ENCODE data around the gene PRPH. TPM values are rescaled to one million over a fixed set of nuclear protein-coding genes. Genes with fewer than 3 reads are reported as not detected.

The PRPH gene
- polyA plus RNA-seq, 3 donors: not detected

DNA sequence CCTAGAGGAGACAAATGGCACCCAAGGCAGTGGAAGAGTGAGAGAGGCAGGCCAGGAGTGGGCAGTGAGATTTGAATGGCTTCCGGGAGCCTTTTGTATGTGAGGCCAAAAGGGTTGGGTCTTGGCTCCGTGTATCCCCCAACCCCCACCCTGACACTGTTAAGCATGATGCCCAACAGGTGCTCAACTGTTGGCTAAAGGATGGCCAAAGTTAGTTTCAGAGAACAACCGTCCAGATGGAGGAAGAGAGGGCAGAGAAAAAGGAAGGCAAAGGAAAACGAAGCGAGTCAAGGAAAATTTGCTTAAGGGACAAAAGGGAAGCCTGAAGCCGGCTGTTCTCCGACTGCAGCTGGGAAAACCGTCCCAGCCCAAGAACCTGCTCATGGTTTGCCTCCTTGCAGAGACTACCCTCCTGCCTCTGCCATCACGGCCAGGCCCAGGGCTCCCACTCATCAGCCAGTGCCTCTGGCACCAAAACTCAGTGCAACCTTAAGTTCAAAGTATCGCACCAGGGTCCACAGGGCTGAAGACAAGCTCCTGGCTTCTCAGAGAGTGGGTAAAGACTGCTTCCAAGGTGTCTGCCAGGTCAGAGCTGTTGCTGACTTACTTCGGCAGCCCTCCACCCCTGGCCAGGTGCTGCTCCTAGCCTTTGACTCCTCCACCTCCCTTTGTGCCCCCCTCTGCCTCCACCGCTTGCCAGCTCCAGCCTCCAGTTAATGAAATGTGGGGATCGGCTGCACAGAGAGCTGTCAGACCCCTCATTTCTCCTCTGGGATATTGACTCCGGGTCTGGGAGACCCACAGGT, 46.2 kb downstream of the PRPH start:
- peaks cover 8% of the 10 kb centered on the region in 2 donors for H3K36me3 Mint-ChIP-seq
- peaks cover 0 to 30% (median 11%) of the 10 kb centered on the region in 7 donors for H3K9me3 Mint-ChIP-seq
- Histone ChIP-seq H3K9me3 (replicated peaks in 1 of 2; ENCODE audit: control insufficient read depth in 1 of 2, insufficient read depth in 1 of 2, low read length in 2 of 2) (peaks cover 0 to 37% of the 10 kb centered on the region in 2 donors), H3K4me2 (replicated peaks; ENCODE audit: extremely low read depth, low read length, poor library complexity, severe bottlenecking) (no peak overlapping the region), H3K4me3 (replicated peaks in 1 of 3; ENCODE audit: low read depth in 2 of 3, low read length in 3 of 3) (no peak overlapping the region), H2AFZ (ENCODE audit: insufficient read depth, low read depth, low read length, poor library complexity, severe bottlenecking) (no peak overlapping the region), H3K9ac (ENCODE audit: insufficient read depth, low read length, poor library complexity, severe bottlenecking) (no peak overlapping the region), H3K4me1 (ENCODE audit: control insufficient read depth in 1 of 2, insufficient read depth in 2 of 2, low read length in 2 of 2) (peaks cover 35 to 48% of the 10 kb centered on the region in 2 donors), H3K27me3 (ENCODE audit: control insufficient read depth in 2 of 2, insufficient read depth in 2 of 2, low read length in 2 of 2) (peaks cover 81 to 98% of the 10 kb centered on the region in 2 donors), H3K79me2 (ENCODE audit: insufficient read depth, low read length) (no peaks in the 10 kb centered on the region), H3K27ac (ENCODE audit: low read depth in 1 of 2, low read length in 2 of 2) (no peak overlapping the region), H4K20me1 (ENCODE audit: insufficient read depth, low read length) (no peaks in the 10 kb centered on the region), H3K36me3 (replicated peaks in 1 of 2; ENCODE audit: control insufficient read depth in 1 of 2, insufficient read depth in 2 of 2, low read length in 2 of 2) (no peaks in the 10 kb centered on the region)
- WGBS (ENCODE audit: insufficient coverage): 47% methylated on average over 12 of the region's 14 CpGs
- H3K27ac Mint-ChIP-seq: no peak overlapping the region
- intact Hi-C loops (cut with micrococcal nuclease): loop anchor here in 1 of 2 donors (10.0 kb wide), 1 partner anchor 276 kb away; the partner anchor contains the start of genes KMT2D and RHEBL1
- TF ChIP-seq, protein P1, sequence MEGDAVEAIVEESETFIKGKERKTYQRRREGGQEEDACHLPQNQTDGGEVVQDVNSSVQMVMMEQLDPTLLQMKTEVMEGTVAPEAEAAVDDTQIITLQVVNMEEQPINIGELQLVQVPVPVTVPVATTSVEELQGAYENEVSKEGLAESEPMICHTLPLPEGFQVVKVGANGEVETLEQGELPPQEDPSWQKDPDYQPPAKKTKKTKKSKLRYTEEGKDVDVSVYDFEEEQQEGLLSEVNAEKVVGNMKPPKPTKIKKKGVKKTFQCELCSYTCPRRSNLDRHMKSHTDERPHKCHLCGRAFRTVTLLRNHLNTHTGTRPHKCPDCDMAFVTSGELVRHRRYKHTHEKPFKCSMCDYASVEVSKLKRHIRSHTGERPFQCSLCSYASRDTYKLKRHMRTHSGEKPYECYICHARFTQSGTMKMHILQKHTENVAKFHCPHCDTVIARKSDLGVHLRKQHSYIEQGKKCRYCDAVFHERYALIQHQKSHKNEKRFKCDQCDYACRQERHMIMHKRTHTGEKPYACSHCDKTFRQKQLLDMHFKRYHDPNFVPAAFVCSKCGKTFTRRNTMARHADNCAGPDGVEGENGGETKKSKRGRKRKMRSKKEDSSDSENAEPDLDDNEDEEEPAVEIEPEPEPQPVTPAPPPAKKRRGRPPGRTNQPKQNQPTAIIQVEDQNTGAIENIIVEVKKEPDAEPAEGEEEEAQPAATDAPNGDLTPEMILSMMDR (IDR thresholded peaks at IDR 0.05): no peak
- H3K27me3 Mint-ChIP-seq (ENCODE audit: low read depth in 3 of 3): peaks cover 93 to 100% (median 96%) of the 10 kb centered on the region in 3 donors
- no peak for DNase-seq
- H3K4me3 Mint-ChIP-seq: peak overlapping the region in 1 of 2 donors; percentile 92
- peaks cover 41% of the 10 kb centered on the region for H3K4me1 Mint-ChIP-seq

DNA sequence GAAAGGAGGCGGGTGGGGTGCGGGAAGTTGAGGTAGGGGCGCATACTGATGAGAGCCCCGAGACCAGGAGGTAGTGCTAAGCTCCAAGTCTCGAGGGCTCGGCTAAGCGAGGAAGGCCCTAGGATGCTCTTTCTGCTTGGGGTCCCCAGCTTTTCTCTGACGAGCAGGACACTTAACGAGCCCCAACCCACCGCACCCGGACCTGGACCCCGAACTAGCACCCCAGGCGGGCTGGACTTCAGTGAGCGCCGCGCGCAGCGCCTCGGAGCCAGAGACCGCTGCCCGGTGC, 46.8 kb downstream of the PRPH start:
- Histone ChIP-seq H3K9ac (ENCODE audit: insufficient read depth, low read length, poor library complexity, severe bottlenecking) (peak overlapping the region; percentile 56), H3K27me3 (ENCODE audit: control insufficient read depth in 2 of 2, insufficient read depth in 2 of 2, low read length in 2 of 2) (peaks cover 81 to 98% of the 10 kb centered on the region in 2 donors), H3K9me3 (replicated peaks in 1 of 2; ENCODE audit: control insufficient read depth in 1 of 2, insufficient read depth in 1 of 2, low read length in 2 of 2) (peaks cover under 1 to 42% of the 10 kb centered on the region in 2 donors), H3K36me3 (replicated peaks in 1 of 2; ENCODE audit: control insufficient read depth in 1 of 2, insufficient read depth in 2 of 2, low read length in 2 of 2) (no peaks in the 10 kb centered on the region), H3K27ac (ENCODE audit: low read depth in 1 of 2, low read length in 2 of 2) (no peak overlapping the region), H3K4me3 (replicated peaks in 1 of 3; ENCODE audit: low read depth in 2 of 3, low read length in 3 of 3) (peak overlapping the region in 2 of 3 experiments; percentile 40 to 83), H3K79me2 (ENCODE audit: insufficient read depth, low read length) (no peaks in the 10 kb centered on the region), H3K4me2 (replicated peaks; ENCODE audit: extremely low read depth, low read length, poor library complexity, severe bottlenecking) (peak overlapping the region; percentile 99), H4K20me1 (ENCODE audit: insufficient read depth, low read length) (no peaks in the 10 kb centered on the region), H2AFZ (ENCODE audit: insufficient read depth, low read depth, low read length, poor library complexity, severe bottlenecking) (peak overlapping the region; percentile 84), H3K4me1 (ENCODE audit: control insufficient read depth in 1 of 2, insufficient read depth in 2 of 2, low read length in 2 of 2) (peaks cover 38 to 48% of the 10 kb centered on the region in 2 donors)
- H3K4me1 Mint-ChIP-seq: peaks cover 44% of the 10 kb centered on the region
- intact Hi-C loops (cut with micrococcal nuclease): loop anchor here (2.0 to 10.0 kb wide), 3 partner anchors 53 to 277 kb away; partner anchors contain the start of genes KMT2D (in 1 of the 2) and RHEBL1 (in 1 of the 2)
- DNase-seq: no peak
- H3K27me3 Mint-ChIP-seq (ENCODE audit: low read depth in 3 of 3): peaks cover 93 to 100% (median 98%) of the 10 kb centered on the region in 3 donors
- H3K27ac Mint-ChIP-seq: no peak overlapping the region
- H3K36me3 Mint-ChIP-seq: peaks cover 7 to 8% of the 10 kb centered on the region in 2 donors
- H3K9me3 Mint-ChIP-seq: peaks cover 0 to 35% (median 13%) of the 10 kb centered on the region in 7 donors
- TF ChIP-seq, protein P1 (IDR thresholded peaks at IDR 0.05): no peak
- peak overlapping the region; percentile 76 to 92 for H3K4me3 Mint-ChIP-seq
- WGBS (ENCODE audit: insufficient coverage): 18% methylated on average over 21 of the region's 21 CpGs
